Measurements from ENCODE around the gene ZW10. TPM values are rescaled to one million over a fixed set of nuclear protein-coding genes. Genes with fewer than 3 reads are reported as not detected.
"Not testable (repeated sequence)": the region's sequence is repeated elsewhere in the genome, so short reads cannot be mapped to it uniquely, and the experiment has no call there.

ZW10 gene
- total RNA-seq, 1 donor from 2014 or later, result 25.3 TPM

DNA sequence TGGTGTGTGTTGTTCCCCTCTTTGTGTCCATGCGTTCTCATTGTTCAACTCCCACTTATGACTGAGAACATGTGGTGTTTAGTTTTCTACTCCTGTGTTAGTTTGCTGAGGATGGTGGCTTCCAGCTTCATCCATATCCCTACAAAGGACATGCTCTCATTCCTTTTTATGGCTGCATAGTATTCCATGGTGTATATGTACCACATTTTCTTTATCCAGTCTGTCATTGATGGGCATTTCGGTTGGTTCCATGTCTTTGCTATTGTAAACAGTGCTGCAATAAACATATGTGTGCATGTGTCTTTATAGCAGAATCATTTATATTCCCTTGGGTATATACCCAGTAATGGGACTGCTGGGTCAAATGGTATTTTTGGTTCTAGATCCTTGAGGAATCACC lies 10.5 kb downstream of the ZW10 start:
- not testable (repeated sequence) for DNase-seq (ENCODE audit: low read depth, low spot score)

DNA sequence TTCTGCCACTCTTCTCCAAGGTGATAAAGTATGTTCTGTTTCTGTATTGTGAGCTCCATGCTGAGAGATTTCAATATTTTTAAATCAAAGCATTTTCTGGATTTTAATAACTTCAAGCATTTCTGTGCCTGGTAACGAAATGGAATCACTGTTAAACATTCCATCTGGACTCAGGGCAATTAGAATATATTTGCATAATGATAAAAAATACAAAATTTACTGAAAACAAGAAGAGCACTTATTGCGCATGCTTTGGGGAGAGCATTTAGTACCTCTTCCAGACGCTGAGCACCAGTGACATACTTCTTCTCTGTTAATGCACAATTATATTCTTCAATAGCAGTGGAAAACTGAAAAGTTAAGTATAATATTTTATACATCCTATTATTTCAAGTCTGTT lies 13.3 kb downstream of the ZW10 start:
- DNase-seq (ENCODE audit: low read depth, low spot score), result no peak

DNA sequence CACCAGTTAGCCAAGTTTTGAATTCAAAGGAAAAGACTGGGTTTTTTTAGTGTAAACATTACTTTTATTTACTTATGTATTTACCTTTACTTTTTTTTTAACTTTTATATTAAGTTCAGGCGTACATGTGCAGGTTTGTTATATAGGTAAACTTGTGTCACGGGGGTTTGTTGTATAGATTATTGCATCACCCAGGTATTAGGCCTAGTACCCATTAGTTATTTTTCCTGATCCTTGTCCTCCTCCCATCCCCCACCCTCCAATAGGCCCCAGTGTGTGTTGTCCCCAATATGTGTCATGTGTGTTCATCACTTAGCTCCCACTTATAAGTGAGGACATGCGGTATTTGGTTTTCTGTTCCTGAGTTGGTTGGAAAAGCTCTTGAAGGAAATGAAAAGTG lies 20.6 kb downstream of the ZW10 start:
- DNase-seq (ENCODE audit: low read depth, low spot score), result no peak

DNA sequence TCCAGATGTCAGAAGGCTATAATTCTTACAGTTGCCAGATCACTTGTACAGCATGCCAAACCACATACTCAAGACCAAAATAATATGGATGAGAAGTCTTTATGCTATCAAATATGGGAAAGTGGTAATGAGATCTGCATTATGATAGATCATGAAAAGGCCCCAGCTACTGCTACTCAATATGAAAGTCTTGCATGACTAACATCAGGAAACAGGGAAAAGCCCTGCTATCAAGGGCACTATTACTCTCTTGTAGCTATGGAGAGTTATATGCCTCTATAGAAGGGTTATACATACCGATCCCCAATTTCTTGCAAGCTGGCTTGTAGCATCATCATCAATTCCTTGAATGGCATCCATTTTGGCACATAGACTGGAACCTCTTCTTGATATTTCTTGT lies 37.2 kb downstream of the ZW10 start:
- DNase-seq (ENCODE audit: low read depth, low spot score), result no peak

DNA sequence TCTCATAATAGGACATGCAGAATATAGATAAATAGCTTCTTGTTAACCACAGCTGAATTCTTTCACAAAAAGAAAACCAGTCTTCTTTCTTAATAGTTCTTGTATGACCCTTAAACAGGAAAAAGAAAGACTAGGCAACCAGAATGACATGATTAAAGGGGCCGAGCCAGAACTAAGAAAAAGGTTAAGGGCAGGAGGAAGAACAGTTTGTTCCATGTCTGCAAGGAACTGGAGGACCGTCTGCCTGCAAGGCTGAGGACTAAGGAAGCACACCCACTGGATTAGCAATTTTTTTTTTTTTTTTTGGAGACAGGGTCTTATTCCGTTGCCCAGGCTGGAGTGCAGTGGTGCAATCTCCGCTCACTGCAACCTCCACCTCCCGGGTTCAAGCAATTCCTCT lies 41.4 kb downstream of the ZW10 start:
- DNase-seq (ENCODE audit: low read depth, low spot score), result no peak

DNA sequence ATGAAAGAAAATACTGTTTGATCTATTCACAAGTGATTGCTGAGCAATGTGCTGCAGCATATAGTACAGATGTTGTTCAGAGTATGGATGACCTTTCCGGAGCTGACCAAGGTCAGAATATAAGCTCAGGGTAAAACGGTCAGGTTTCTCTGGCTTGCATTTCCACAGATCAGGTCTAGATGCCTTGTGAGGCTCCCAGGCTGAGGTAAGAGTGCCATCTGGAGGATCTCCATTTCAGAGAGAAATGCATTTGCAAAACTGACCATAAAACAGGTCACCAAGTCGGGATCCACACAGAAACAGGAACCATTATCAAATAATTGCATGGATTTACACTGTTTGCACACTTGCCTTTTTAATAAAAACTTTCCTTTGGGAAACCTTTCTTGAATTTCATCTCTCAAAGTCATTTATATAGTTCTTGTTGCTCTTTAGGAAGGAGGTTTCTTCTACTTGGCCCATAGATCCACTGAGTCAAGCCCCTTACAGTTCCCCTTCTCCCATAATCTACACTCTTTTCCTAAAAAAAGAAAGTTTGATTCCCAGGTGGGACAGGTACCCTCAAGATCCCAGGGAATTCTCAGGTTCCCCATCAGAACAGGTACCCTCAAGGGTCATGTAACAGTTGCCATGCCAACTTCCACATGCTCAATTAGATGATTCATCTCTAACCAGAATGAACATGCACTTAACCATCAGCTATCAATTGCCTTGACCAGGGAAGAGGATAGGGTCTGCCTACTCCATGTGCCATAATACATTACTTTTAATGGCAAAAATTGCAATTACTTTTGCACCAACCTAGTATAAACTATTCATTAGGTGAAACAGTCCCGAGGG lies 42.4 kb downstream of the ZW10 start:
- peak; percentile 15 for DNase-seq (ENCODE audit: low read depth, low spot score)

DNA sequence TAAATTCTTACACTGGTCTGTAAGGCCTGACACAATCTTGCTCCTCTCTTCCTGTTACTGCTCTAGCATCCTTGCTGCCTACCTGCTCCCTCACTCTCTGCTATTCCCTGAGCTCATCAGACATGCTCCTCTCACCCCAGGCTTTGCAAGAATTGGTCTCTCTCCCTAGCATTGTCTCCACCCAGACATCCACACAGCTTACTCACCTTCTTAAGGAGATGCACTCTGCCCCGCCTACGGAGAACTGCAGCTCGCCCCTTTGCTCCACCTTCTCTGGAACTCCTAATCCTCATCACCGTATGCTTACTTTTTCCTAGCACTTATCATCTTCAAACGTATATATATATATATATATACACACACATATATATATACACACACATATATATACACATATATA lies 44.0 kb downstream of the ZW10 start:
- no peak for DNase-seq (ENCODE audit: low read depth, low spot score)

DNA sequence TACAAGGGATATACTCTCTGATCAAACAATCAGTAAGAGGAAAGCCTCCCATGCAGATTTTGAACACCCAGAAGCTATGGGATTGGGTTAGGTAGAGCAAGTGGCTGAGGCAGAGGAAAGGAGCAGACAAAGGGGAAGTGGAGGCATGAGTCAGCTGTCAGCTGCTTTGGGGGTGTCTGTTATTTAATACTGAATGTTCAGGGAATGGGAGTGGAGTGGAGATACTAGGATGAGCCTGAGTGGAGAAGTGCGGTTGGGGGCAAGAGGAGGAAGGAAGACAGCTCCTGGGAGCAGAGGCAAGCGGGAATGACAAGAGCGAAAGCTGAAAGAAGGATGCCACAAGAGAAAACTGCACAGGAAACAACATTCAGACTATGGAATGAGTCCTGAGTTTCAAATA lies 44.7 kb downstream of the ZW10 start:
- no peak for DNase-seq (ENCODE audit: low read depth, low spot score)

DNA sequence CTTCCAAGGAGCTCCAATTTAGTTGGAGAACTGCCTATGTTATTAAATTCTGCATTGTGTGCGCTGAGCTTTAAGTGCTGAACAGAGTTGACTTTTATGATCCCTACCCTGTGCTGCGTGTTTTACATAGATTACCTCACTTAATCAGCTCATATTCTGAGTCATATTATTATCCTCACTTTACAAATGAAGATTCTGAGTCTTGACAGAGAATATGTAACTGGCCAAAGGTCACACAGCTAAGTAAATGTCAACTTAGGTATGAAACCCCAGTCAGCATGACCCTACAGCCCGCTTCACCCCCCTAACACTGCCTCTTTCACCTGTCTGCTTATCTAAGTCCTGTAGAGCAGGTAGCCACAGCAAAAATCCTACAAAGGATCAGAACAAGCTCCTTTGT lies 47.6 kb downstream of the ZW10 start:
- no peak for DNase-seq (ENCODE audit: low read depth, low spot score)

DNA sequence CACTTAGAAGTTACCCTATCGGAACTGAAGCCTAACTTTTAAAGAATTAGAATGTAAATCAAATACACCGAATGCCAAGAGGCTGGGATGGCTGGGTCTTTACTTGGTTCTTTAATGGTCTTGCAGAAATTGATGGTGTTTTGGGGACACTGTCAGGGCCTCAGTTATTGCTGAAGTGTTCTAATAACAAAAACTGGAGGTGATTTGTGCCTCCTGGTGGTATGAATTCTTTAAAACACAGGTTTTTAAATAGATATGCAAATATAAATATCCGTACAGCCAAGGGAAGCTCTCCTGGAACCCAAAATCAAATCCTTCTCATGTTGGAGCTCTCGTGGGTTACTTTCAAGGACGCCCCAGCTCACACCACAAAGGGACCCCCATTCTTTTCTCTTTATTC lies 48.1 kb downstream of the ZW10 start:
- no peak for DNase-seq (ENCODE audit: low read depth, low spot score)

DNA sequence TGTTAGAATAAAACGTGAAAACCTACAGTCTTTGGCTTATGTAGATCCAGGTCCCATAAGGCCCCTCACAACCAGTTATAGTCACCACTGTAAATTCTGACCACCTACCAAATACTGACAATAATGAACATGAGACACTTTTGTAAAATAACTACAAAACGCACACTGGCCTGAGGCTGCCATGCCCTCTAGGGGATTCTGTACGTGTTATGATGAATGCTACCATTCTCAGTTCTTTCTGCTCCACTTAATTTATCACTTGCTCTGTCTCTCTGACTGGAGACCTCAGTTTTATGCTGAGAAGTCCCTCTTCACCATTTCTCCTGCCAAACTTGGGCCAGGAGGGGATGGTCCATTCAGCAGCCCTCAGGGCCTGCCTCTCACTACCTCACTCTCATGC lies 48.7 kb downstream of the ZW10 start:
- DNase-seq (ENCODE audit: low read depth, low spot score), result no peak

DNA sequence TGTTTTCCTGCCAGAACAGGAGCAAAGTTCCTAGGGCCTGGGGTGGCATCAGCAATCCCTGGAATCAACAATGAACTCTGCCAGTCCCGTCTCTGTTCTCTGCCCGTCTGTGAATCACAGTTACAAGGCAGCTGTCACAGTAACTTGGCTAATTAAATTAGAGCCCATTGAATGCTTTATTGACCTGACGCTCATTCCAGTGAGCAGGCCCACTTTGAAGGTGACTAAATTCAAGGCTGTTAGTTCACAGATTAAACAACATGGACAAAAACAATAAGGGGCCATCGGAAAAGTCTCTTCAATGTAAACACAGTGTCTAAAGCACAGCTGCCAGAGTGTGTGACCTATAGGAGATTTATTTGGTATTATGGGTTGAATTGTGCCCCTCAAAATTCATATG lies 49.7 kb downstream of the ZW10 start:
- DNase-seq (ENCODE audit: low read depth, low spot score), result no peak

DNA sequence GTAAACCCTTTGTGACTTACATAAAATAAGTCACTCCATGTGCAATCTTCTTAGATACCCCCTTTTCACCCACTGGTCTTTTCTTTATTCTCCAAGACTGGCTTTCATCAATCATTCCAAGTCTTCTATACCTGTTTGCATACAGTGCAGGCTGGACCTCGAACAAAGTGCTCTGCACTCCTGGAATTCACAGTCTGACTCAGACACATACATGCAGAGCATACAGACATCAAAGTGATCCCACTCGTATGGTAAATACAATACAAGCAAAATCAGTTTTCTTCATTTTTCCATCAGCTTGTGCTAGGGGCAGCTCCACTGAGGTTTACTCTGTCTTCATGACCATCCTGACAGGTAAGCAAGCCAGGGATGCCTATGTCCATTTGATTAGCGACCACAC lies 50.6 kb downstream of the ZW10 start:
- no peak for DNase-seq (ENCODE audit: low read depth, low spot score)

DNA sequence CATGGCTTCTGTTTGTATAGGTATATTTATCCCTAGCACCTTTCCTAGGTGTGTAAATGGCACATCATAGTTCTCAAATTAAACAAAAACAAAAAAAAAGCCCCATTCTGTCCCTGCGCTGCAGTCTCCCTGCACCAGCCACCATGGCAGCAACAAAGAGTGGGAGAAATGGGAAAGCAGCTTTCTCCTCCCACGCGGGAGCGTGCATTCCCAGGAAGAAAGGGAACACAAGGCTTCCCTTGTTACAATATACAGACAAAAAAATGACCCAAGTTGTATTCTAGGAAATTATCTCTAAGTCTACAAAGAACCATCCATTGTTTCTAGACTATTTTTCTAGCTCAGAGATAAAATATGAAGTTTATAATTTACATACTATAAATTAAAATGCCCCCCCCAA lies 51.3 kb downstream of the ZW10 start:
- no peak for DNase-seq (ENCODE audit: low read depth, low spot score)

DNA sequence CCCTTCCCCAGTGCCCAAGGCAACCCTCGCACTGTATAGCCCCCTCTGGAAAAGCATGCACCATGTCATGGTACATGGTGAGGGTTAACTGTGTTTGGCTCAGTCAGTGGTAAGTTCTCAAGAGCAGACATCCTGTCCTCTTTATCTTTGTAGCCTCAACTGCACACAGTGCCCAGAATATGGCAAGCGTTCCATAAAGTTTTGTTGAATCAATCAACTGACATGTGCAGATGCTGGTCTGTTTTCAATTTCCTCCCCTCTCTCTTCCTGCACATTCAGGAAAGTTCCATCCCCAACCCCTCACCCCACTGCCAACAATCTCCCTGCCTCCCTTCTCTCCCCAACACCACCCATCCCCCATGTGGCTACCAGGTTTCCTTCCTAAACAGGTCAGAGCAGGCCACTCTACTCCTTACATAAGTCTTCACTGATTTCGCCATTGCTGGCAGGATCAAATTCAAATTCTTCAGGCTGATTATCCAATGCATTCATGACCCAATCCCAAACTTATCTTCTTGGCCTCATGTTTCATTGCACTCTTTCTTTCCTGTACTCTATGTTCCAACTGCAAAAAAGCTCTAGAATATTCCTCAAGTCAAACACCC lies 51.9 kb downstream of the ZW10 start:
- no peak for DNase-seq (ENCODE audit: low read depth, low spot score)

DNA sequence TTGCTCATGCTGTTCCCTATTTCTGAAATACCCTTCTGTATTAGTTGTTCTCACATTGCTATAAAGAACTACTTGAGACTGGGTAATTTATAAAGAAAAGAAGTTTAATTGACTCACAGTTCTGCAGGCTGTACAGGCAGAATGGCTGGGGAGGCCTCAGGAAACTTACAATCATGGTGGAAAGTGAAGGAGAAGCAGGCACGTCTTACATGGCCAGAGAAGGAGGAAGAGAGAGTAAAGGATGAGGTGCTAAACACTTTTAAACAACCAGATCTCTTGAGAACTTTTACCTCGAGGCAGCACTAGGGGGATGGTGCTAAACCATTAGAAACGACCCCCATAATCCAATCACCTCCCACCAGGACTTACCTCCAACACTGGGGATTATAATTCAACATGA lies 53.0 kb downstream of the ZW10 start:
- DNase-seq (ENCODE audit: low read depth, low spot score), result not testable (repeated sequence)

DNA sequence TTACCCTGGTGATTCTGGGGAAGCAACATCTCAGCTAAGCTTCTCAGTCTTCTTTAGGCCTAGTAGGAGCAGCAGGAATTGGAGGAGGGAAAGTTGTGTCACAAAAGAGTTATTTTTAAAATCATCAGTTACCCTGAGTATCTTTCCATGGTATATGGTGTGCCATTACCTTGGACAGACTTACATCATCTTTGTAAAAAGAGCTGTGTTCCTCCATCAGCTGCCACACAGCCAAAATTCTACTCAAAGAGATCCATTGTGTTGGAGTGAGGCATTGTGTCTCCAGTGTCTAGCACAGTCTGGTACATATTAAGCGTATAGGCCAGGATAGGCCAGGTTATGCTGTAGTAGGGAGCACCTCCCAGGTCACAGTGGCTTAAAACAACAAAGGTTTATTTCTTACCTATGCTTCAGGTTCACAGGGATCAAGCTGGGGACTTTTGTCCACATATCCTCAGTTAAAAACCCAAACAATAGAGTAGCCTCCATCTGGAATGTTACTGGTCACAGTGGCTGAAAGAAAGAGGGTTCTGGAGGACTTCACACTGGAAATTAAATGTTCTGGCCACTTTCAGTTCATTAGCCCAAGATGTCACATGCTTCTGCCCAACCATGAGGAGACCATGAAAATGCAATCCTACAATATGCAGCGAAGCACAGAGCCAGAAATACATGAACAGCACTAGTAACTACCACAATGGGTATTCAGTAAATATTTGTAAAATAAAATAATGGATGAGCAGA lies 57.4 kb downstream of the ZW10 start:
- no peak for DNase-seq (ENCODE audit: low read depth, low spot score)

DNA sequence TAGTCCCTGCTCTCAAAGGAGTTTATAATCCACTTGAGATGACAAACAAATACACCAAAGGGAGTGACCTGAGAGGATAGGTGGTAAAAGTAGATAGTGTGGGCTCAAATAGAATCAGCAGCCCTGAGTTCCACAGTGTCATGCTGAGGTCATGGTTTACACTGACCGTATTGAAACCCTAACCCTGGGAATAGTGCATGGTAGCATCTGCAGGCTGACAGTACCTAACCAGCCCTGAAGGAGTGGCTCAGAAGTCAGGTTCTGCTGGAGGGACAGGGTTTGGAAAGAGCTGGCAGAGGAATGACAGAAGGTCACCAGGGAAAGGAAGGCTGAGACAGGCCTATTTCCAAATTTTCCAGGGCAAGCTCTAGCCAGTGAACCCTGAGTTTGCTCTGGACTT lies 58.2 kb downstream of the ZW10 start:
- DNase-seq (ENCODE audit: low read depth, low spot score), result no peak

DNA sequence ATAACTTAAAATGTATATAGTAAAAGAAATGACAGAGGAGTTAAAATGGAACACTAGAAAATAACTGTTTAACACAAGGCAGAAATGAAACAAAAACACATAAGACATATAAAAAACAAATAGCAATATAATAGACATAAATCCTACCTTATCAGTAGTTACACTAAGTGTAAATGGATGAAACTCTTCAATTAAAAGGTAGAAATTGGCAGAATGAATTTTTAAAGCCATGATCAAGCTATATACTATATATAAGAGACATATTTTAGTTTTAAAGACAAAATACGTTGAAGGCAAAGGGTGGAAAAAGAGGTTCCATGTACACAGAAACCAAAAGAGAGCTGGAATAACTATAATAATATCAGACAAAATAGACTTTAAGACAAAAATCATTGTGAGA lies 62.5 kb downstream of the ZW10 start:
- DNase-seq (ENCODE audit: low read depth, low spot score), result no peak

DNA sequence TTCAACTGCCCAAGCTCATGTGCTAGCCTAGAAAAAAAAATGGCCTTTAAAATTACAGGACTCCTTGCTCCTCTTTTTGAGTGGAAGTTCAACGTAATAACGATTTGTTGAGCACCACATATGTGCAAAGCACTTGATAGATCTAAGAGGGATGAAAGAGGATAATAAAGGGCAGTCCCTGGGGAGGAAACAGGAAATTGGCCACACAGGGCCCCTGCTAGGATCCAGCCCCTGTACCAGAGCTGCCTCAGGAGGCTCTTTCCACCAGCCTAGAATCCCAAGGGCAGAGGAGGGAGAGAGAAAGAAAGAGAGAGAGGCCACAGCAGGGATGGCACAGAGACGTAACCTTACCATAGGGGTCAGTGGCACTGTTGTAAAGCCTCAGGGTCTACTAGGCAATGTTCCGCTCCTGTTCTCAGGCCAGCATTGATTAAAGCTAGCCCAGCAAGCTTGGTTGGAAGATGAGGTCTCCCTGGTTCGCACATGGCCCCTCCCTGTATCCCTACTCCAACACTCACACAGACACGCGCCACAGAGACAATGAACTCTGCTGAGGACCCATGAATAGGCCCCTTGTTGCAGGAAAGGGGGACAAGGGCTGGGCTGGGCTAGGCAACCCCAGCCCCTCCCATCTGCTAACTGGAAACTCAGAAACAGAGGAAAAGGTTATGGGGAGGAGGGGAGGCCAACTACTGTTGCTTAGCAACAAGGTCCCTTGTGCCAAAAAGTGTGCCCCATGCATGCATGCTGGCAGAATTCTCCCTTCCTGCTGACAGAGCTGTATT lies 67.4 kb downstream of the ZW10 start, which contains the start of gene TMPRSS5:
Gene TMPRSS5, minus strand, starts transcription at position 438 of the 785 bp plus-strand sequence. Its CDS starts 84 bp downstream, at position 354.
- no peak for DNase-seq (ENCODE audit: low read depth, low spot score)

DNA sequence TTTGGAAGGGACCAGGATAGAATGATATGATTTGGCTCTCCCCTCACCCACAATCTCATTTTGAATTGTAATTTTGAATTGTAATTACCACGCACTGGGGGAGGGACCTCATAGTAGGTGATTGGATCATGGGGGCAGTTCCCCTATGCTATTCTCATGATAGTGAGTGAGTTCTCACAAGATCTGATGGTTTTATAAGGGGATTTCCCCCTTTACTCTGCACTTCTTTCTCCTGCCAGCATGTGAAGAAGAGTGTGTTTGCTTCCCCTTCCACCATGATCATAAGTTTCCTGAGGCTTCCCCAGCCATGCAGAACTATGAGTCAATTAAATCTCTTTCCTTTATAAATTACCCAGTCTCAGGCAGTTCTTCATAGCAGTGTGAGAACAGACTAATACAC lies 69.9 kb downstream of the ZW10 start:
- DNase-seq (ENCODE audit: low read depth, low spot score), result not testable (repeated sequence)

DNA sequence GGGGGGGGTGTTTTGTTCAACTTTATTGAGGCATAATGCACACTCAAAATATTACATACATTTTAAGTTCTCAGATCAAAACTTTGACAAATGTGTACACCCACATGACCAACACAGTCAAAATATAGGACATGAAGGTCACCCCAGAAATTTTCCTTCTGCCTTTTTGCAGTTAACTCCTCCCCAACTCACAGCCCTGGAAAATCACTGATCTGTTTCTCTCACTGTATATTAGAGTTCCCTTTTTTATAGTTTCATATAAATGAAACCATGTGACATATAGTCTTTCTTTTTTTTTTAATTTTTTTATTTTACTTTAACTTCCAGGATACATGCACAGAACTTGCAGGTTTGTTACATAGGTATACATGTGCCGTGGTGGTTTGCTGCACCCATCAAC lies 72.0 kb downstream of the ZW10 start:
- DNase-seq (ENCODE audit: low read depth, low spot score), result no peak
